ENCODE measurements around the gene RGL2.

RGL2 gene

DNA sequence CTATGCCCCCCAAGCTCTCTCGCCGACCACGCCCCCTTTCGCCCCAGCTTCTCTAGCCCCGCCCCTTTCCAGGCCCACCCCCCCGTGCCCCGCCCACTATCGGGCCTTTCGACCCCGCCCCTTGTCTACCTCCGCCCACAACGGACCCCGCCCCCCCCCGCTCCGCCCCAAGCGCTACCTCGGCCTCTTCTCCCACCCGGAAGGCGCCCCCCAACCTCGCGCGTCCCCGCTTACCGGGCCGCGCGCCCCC is 18.6 kb upstream of the RGL2 start:
- peaks cover 3 to 77% (median 49%) of the 10 kb centered on the region in 4 experiments for H3K4me1 ChIP-seq (ENCODE audit: control extremely low read depth in 1 of 4, control insufficient read depth in 4 of 4, insufficient read depth in 4 of 4, low read length in 3 of 4)
- DNase-seq, result no peak
- CTCF ChIA-PET, result interaction anchor here (0.7 to 3.7 kb wide), 8 partner anchors 9 to 46 kb away, joined by 3 to 18 read pairs (median 4); partner anchors contain the start of genes RGL2, RPS18 and VPS52

DNA sequence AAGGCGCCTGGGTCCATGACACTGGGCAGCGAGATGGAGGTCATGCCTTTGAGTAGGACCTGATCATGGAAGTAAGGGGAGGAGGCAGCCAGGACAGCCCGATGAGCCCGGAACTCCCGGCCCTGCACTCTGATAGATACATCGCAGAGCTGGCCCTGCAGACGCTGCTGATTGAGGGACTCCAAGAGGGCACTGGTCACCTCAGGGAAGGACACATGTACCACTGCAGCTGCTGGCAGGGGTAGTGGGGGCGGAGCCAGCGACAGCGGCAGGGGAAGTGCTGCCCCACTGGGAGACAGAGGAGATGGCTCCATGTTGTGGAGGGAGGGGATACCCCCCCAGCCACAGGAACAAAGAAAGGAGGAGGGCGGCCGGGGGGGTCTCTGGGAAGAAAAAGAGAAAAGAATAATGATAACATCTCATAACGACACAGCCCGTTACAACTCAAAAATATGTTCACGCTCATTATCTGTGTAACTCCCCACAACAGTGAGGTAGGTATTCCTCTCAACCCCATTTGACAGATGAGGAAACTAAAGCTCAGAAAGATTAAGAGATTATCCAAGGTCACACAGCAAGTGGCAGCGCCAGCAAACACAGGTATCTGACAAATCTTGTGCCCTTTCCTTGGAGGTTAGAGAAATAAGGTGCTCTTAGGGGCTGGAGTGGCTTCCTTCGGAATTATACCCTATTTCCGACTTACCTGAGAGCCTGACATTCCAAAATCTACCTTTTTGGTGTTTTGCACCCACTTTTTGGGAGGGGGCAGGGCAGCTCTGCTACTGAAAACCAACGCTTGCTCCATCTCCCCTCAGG is 18.1 kb upstream of the RGL2 start:
- Histone ChIP-seq H3K4me1 (ENCODE audit: control extremely low read depth in 1 of 4, control insufficient read depth in 4 of 4, insufficient read depth in 4 of 4, low read length in 3 of 4) (peaks cover 3 to 78% (median 50%) of the 10 kb centered on the region in 4 experiments), H3K27me3 (replicated peaks in 2 of 5; ENCODE audit: control insufficient read depth in 4 of 5, insufficient read depth in 5 of 5, low read length in 4 of 5) (no peaks in the 10 kb centered on the region), H3K4me3 (ENCODE audit: control insufficient read depth in 1 of 7, extremely low read depth in 1 of 7, insufficient read depth in 4 of 7, low read depth in 2 of 7, low read length in 6 of 7) (peak overlapping the region in 5 of 7 experiments; percentile 21 to 91 (median 52)), H3K36me3 (ENCODE audit: control insufficient read depth in 4 of 4, insufficient read depth in 4 of 4, low read length in 3 of 4) (peaks cover 8 to 38% (median 30%) of the 10 kb centered on the region in 4 experiments), H3K9me3 (ENCODE audit: control extremely low read depth in 1 of 5, control insufficient read depth in 4 of 5, insufficient read depth in 2 of 5, low read depth in 1 of 5, low read length in 4 of 5) (no peaks in the 10 kb centered on the region), H3K27ac (ENCODE audit: insufficient read depth in 1 of 2, low read depth in 1 of 2, low read length in 2 of 2, poor library complexity in 1 of 2, severe bottlenecking in 2 of 2) (no peak overlapping the region)
- WGBS (ENCODE audit: insufficient coverage), result 87% methylated on average over 17 of the region's 19 CpGs
- DNase-seq, result peak in 1 of 3 donors; percentile 21
- POLR2A ChIA-PET, result interaction anchor here (0.5 to 1.4 kb wide), 4 partner anchors 18 to 108 kb away, joined by 3 to 7 read pairs (median 4); partner anchors contain the start of genes RGL2, RPS18 and VPS52
- CTCF ChIA-PET, result interaction anchor here (0.7 to 3.7 kb wide), 5 partner anchors 8 to 45 kb away, joined by 3 to 18 read pairs (median 6); partner anchors contain the start of genes RGL2, RPS18 and VPS52

More for the DNA sequence above, 18.6 kb upstream of the RGL2 start:
- POLR2A ChIA-PET, result interaction anchor here (0.6 to 1.4 kb wide), 5 partner anchors 18 to 345 kb away, joined by 3 to 7 read pairs (median 4); partner anchors contain the start of genes RGL2, RPS18 and VPS52
- Histone ChIP-seq H3K9me3 (ENCODE audit: control extremely low read depth in 1 of 5, control insufficient read depth in 4 of 5, insufficient read depth in 2 of 5, low read depth in 1 of 5, low read length in 4 of 5) (no peaks in the 10 kb centered on the region), H3K4me3 (ENCODE audit: control insufficient read depth in 1 of 7, extremely low read depth in 1 of 7, insufficient read depth in 4 of 7, low read depth in 2 of 7, low read length in 6 of 7) (peak overlapping the region in 5 of 7 experiments; percentile 52 to 91 (median 84)), H3K36me3 (ENCODE audit: control insufficient read depth in 4 of 4, insufficient read depth in 4 of 4, low read length in 3 of 4) (peaks cover 8 to 39% (median 29%) of the 10 kb centered on the region in 4 experiments), H3K27ac (ENCODE audit: insufficient read depth in 1 of 2, low read depth in 1 of 2, low read length in 2 of 2, poor library complexity in 1 of 2, severe bottlenecking in 2 of 2) (no peak overlapping the region), H3K27me3 (replicated peaks in 2 of 5; ENCODE audit: control insufficient read depth in 4 of 5, insufficient read depth in 5 of 5, low read length in 4 of 5) (no peaks in the 10 kb centered on the region)
- 0% methylated on average over 6 of the region's 27 CpGs for WGBS (ENCODE audit: insufficient coverage)

DNA sequence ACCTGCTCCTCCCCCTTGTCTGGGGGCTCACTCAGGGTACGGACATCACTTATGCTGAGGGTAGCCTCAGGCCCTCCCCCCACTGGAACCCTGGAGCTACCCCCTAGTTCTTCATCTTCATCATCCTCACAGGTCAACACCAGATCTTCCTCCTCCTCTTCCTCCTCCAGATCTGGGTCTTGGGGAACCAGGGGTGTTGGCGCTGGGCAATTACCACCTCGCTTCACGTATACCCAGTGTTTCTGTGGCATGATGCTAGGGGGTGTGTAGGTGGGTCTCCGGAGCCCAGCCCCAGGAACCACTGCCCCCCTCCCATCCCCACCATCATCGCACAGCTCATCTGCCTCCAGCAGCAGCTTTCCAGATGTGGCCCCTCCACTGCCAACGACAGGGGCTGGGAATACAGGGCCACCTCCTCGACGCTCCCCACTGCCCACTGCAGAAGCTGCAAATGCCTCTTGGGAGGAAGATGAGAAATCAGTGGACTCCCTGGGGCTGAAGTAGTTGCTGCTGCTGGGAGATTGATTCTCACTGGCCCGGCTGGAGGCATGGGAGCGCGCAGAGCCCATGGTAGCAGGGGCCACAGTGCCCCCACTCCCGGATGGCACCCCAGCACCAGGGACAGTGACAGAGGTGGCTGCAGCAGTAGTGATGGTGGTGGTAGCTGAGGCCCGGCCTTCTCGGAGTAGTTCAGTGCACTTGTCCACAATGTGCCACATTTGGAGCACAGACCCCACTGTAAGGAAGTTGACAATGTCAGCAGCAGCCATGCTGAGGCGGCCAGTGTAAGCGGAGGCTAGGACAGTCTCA is 17.3 kb upstream of the RGL2 start:
- H3K27me3 ChIP-seq (replicated peaks in 2 of 5; ENCODE audit: control insufficient read depth in 4 of 5, insufficient read depth in 5 of 5, low read length in 4 of 5), result no peaks in the 10 kb centered on the region
- H3K27ac ChIP-seq (ENCODE audit: insufficient read depth in 1 of 2, low read depth in 1 of 2, low read length in 2 of 2, poor library complexity in 1 of 2, severe bottlenecking in 2 of 2), result no peak overlapping the region
- DNase-seq, result no peak
- CTCF ChIA-PET, result interaction anchor here (1.0 to 3.7 kb wide), 2 partner anchors 27 to 29 kb away, joined by 3 to 18 read pairs; partner anchors contain the start of genes PFDN6 and WDR46
- no peaks in the 10 kb centered on the region for H3K9me3 ChIP-seq (ENCODE audit: control extremely low read depth in 1 of 5, control insufficient read depth in 4 of 5, insufficient read depth in 2 of 5, low read depth in 1 of 5, low read length in 4 of 5)
- 94% methylated on average over 10 of the region's 17 CpGs for WGBS (ENCODE audit: insufficient coverage)
- no peak overlapping the region for H3K4me3 ChIP-seq (ENCODE audit: control insufficient read depth in 1 of 7, extremely low read depth in 1 of 7, insufficient read depth in 4 of 7, low read depth in 2 of 7, low read length in 6 of 7)
- peaks cover 3 to 73% (median 47%) of the 10 kb centered on the region in 4 experiments for H3K4me1 ChIP-seq (ENCODE audit: control extremely low read depth in 1 of 4, control insufficient read depth in 4 of 4, insufficient read depth in 4 of 4, low read length in 3 of 4)
- peaks cover 8 to 38% (median 26%) of the 10 kb centered on the region in 4 experiments for H3K36me3 ChIP-seq (ENCODE audit: control insufficient read depth in 4 of 4, insufficient read depth in 4 of 4, low read length in 3 of 4)
- POLR2A ChIA-PET, result interaction anchor here (0.5 kb wide), 1 partner anchor 109 kb away, joined by 3 read pairs; no protein-coding TSS in a partner anchor

DNA sequence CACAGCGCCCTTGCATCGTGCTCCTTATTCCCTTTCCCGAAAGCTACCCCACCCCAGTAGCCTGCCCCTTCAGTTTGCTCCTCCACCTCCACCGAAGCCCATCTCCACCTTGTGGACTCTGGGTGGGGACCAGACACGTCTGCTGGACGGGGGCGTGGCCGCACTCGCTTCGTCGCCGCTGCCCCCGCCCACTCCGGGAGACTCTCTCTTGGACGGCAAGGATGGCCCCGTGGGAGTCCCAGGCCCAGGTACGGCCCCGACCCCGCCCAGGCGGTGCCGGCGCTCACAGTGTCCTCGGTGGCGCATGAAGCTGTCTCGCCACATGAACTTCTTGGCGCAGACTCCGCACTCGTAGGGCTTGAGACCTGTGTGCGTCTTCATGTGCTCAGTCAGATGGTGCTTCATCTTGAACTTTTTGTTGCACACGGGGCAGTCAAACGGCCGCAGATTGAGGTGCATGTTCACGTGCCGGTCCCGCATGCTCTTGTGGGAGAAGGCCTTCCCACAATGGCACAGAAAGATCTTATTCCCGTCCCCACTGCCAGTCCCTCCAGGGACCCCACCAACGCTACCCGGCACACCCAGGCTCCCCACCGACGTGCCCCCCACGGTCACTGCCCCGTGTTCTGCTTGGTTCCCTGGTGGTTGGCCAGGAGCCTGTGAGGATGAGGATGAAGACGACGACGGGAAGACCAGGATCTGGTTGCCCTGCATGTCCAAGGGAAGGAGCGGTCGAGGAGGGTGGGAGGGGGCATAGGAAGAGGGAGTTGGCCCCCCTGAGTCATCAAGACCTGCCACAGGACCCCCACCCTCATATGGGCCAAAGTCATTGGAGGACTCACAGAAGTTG is 16.4 kb upstream of the RGL2 start:
- Histone ChIP-seq H3K27ac (ENCODE audit: insufficient read depth in 1 of 2, low read depth in 1 of 2, low read length in 2 of 2, poor library complexity in 1 of 2, severe bottlenecking in 2 of 2) (peak overlapping the region; percentile 93 to 95), H3K36me3 (ENCODE audit: control insufficient read depth in 4 of 4, insufficient read depth in 4 of 4, low read length in 3 of 4) (peaks cover 2 to 33% (median 22%) of the 10 kb centered on the region in 4 experiments), H3K4me1 (ENCODE audit: control extremely low read depth in 1 of 4, control insufficient read depth in 4 of 4, insufficient read depth in 4 of 4, low read length in 3 of 4) (peaks cover 3 to 66% (median 45%) of the 10 kb centered on the region in 4 experiments), H3K4me3 (ENCODE audit: control insufficient read depth in 1 of 7, extremely low read depth in 1 of 7, insufficient read depth in 4 of 7, low read depth in 2 of 7, low read length in 6 of 7) (peak overlapping the region; percentile 92 to 99 (median 96)), H3K9me3 (ENCODE audit: control extremely low read depth in 1 of 5, control insufficient read depth in 4 of 5, insufficient read depth in 2 of 5, low read depth in 1 of 5, low read length in 4 of 5) (no peaks in the 10 kb centered on the region), H3K27me3 (replicated peaks in 2 of 5; ENCODE audit: control insufficient read depth in 4 of 5, insufficient read depth in 5 of 5, low read length in 4 of 5) (no peaks in the 10 kb centered on the region)
- DNase-seq, result peak in 1 of 3 donors; percentile 8
- ChIA-PET CTCF (interaction anchor here (0.6 to 1.0 kb wide), 2 partner anchors 26 to 55 kb away, joined by 3 read pairs; partner anchors contain the start of genes PFDN6 and WDR46), POLR2A (interaction anchor here (2.8 kb wide), 1 partner anchor 16 kb away, joined by 18 read pairs; the partner anchor contains the start of gene RGL2)
- 77% methylated on average over 33 of the region's 47 CpGs for WGBS (ENCODE audit: insufficient coverage)

DNA sequence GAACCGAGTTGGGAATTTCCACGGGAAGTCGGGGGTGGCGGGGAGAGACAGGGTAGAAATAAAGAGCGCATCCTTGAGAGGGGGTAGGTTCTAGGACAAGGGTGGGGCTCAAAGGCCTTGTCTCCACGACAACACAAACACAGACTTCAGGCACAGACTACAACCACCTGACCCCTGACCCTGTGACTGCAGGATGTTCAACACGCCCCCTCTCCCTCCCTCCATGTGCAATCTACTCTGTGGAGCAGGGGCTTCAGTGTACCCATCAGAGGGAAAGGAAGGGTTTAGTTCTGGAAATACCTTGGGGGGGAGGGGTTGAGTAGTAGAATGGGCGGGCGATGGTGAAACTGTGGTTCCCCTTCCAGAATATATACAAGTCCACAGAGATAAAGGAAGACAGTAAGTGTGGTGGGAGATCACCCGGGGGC is 15.8 kb upstream of the RGL2 start:
- H3K9me3 ChIP-seq (ENCODE audit: control extremely low read depth in 1 of 5, control insufficient read depth in 4 of 5, insufficient read depth in 2 of 5, low read depth in 1 of 5, low read length in 4 of 5), result no peaks in the 10 kb centered on the region
- peaks cover 0 to 27% (median 15%) of the 10 kb centered on the region in 4 experiments for H3K36me3 ChIP-seq (ENCODE audit: control insufficient read depth in 4 of 4, insufficient read depth in 4 of 4, low read length in 3 of 4)
- H3K4me1 ChIP-seq (ENCODE audit: control extremely low read depth in 1 of 4, control insufficient read depth in 4 of 4, insufficient read depth in 4 of 4, low read length in 3 of 4), result peaks cover 3 to 60% (median 45%) of the 10 kb centered on the region in 4 experiments
- H3K27me3 ChIP-seq (replicated peaks in 2 of 5; ENCODE audit: control insufficient read depth in 4 of 5, insufficient read depth in 5 of 5, low read length in 4 of 5), result no peaks in the 10 kb centered on the region
- ChIA-PET CTCF (interaction anchor here (0.6 kb wide), 1 partner anchor 55 kb away, joined by 3 read pairs; no protein-coding TSS in a partner anchor), POLR2A (interaction anchor here (2.8 kb wide), 1 partner anchor 15 kb away, joined by 18 read pairs; the partner anchor contains the start of gene RGL2)
- 0% methylated on average over 6 of the region's 10 CpGs for WGBS (ENCODE audit: insufficient coverage)
- H3K4me3 ChIP-seq (ENCODE audit: control insufficient read depth in 1 of 7, extremely low read depth in 1 of 7, insufficient read depth in 4 of 7, low read depth in 2 of 7, low read length in 6 of 7), result peak overlapping the region; percentile 92 to 99 (median 96)
- peak overlapping the region; percentile 93 to 95 for H3K27ac ChIP-seq (ENCODE audit: insufficient read depth in 1 of 2, low read depth in 1 of 2, low read length in 2 of 2, poor library complexity in 1 of 2, severe bottlenecking in 2 of 2)
- peak; percentile 64 to 89 (median 87) for DNase-seq
